ENCODE data around the gene CDH23. TPM values are rescaled to one million over a fixed set of nuclear protein-coding genes. Genes with fewer than 3 reads are reported as not detected.

The CDH23 gene
- total and polyA plus RNA-seq, 2 experiments from 2014 or later: 0.30 to 1.5 TPM

DNA sequence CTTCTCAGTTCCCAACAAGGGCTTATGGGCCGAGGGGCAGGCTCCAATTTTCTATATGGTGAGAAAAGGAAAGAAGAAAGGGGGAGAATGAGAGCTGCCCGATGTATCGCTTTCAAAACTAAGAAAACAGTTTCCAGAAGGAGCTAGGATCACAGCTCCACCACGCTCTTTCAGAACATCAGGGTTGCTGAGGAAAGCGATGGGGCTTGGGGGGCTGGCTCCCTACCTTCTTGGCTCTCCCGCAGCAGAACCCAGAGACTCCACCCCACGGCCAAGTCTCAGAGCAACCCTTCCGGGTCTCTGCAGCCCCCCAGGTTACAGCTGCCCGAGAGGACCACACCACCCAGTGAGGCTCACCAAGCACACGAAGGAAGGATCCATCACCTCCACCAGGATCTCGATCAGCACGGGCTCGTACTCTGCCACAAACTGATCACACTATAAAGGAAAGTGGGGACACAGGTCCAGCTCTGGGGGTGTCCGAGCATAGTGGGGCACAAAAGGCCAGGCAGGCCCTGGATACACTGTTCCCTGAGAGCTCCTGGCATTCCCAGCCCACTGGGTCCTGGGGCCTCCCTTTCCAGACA is 422.0 kb downstream of the CDH23 start:
- no peaks in the 10 kb centered on the region for H3K27me3 ChIP-seq
- no peaks in the 10 kb centered on the region for H3K36me3 ChIP-seq (replicated peaks; ENCODE audit: insufficient read depth, low read depth)

DNA sequence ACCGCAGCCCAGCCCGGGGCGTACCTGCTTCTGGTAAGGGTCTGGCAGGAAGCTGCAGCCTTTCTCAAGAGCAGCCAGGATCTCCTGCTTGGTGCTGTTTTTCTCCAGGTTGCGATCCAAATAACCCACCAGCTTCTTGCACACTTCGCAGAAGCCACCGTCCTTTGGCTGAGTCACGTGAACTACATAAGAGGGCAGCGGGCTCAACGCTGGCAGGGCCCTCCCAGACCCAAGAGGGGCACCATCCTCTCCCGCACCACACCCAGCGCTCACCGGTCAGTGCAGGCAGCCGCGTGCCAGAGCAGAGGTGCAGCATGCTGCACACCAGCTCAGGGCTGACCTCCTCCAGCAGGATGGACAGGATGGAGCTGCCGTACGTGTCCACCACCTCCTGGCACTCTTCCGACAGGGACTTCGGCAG is 422.7 kb downstream of the CDH23 start:
- TF ChIP-seq EZH2phosphoT487 (IDR thresholded peaks at IDR 0.05; ENCODE audit: low read depth, severe bottlenecking, unreplicated experiment): no peak
- H3K79me2 ChIP-seq: no peaks in the 10 kb centered on the region
- no peaks in the 10 kb centered on the region for H3K36me3 ChIP-seq (replicated peaks; ENCODE audit: insufficient read depth, low read depth)
- no peak overlapping the region for H2AFZ ChIP-seq
- H3K9me3 ChIP-seq (ENCODE audit: low read depth): no peaks in the 10 kb centered on the region
- no peaks in the 10 kb centered on the region for H4K20me1 ChIP-seq (ENCODE audit: insufficient read depth, poor library complexity, severe bottlenecking)
- no peak for DNase-seq (ENCODE audit: low spot score)
- no peak overlapping the region for H3K4me2 ChIP-seq
- H3K4me1 ChIP-seq (ENCODE audit: insufficient read depth): no peaks in the 10 kb centered on the region
- H3K4me3 ChIP-seq: no peak overlapping the region
- no peaks in the 10 kb centered on the region for H3K27me3 ChIP-seq
- no peaks in the 10 kb centered on the region for H3K9me2 ChIP-seq (replicated peaks; ENCODE audit: insufficient read depth)
- no peak overlapping the region for H3K27ac ChIP-seq
- 96% methylated on average over 18 of the region's 18 CpGs for WGBS (ENCODE audit: low lambda C conversion rate, missing lambda C conversion rate)

More for the DNA sequence above, 422.0 kb downstream of the CDH23 start:
- no peaks in the 10 kb centered on the region for H3K9me2 ChIP-seq (replicated peaks; ENCODE audit: insufficient read depth)
- no peak overlapping the region for H3K4me3 ChIP-seq
- no peaks in the 10 kb centered on the region for H3K9me3 ChIP-seq (ENCODE audit: low read depth)
- no peak for DNase-seq (ENCODE audit: low spot score)
- no peak overlapping the region for H2AFZ ChIP-seq
- TF ChIP-seq, protein P1, sequence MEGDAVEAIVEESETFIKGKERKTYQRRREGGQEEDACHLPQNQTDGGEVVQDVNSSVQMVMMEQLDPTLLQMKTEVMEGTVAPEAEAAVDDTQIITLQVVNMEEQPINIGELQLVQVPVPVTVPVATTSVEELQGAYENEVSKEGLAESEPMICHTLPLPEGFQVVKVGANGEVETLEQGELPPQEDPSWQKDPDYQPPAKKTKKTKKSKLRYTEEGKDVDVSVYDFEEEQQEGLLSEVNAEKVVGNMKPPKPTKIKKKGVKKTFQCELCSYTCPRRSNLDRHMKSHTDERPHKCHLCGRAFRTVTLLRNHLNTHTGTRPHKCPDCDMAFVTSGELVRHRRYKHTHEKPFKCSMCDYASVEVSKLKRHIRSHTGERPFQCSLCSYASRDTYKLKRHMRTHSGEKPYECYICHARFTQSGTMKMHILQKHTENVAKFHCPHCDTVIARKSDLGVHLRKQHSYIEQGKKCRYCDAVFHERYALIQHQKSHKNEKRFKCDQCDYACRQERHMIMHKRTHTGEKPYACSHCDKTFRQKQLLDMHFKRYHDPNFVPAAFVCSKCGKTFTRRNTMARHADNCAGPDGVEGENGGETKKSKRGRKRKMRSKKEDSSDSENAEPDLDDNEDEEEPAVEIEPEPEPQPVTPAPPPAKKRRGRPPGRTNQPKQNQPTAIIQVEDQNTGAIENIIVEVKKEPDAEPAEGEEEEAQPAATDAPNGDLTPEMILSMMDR (IDR thresholded peaks at IDR 0.05; ENCODE audit: poor library complexity): no peak
- TF ChIP-seq EZH2phosphoT487 (IDR thresholded peaks at IDR 0.05; ENCODE audit: low read depth, severe bottlenecking, unreplicated experiment) (no peak), EZH2 (IDR thresholded peaks at IDR 0.05; ENCODE audit: borderline replicate concordance) (no peak)
- no peaks in the 10 kb centered on the region for H4K20me1 ChIP-seq (ENCODE audit: insufficient read depth, poor library complexity, severe bottlenecking)
- WGBS (ENCODE audit: low lambda C conversion rate, missing lambda C conversion rate): 96% methylated on average over 14 of the region's 14 CpGs
- no peaks in the 10 kb centered on the region for H3K4me1 ChIP-seq (ENCODE audit: insufficient read depth)
- no peaks in the 10 kb centered on the region for H3K79me2 ChIP-seq
- no peak overlapping the region for H3K4me2 ChIP-seq
- no peak overlapping the region for H3K27ac ChIP-seq

DNA sequence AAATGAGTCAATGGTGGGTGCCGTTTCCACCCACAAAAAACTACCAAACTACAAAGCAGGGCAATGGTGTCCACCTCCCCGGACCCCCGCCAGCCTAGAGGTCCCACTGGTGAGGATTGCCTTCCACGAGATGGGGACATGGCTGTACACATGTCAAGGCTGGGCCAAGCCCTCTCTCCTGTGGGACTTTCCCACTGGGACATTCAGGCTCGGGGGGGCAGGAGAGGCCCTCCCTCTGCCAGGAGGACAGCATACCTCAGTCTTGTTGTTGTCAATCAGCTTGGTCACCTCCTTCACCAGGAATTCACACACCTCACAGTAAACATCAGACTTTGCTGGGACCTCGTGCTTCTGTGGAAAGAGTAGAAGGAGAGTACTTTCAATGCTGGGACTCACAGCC is 423.3 kb downstream of the CDH23 start:
- no peak overlapping the region for H2AFZ ChIP-seq
- no peaks in the 10 kb centered on the region for H3K79me2 ChIP-seq
- H3K4me3 ChIP-seq: no peak overlapping the region
- no peaks in the 10 kb centered on the region for H3K9me3 ChIP-seq (ENCODE audit: low read depth)
- no peak overlapping the region for H3K27ac ChIP-seq
- no peak for DNase-seq (ENCODE audit: low spot score)
- TF ChIP-seq EZH2 (IDR thresholded peaks at IDR 0.05; ENCODE audit: borderline replicate concordance): no peak
- TF ChIP-seq EZH2phosphoT487 (IDR thresholded peaks at IDR 0.05; ENCODE audit: low read depth, severe bottlenecking, unreplicated experiment): no peak
- TF ChIP-seq, protein P1 (IDR thresholded peaks at IDR 0.05; ENCODE audit: poor library complexity): no peak
- H4K20me1 ChIP-seq (ENCODE audit: insufficient read depth, poor library complexity, severe bottlenecking): no peaks in the 10 kb centered on the region
- no peak overlapping the region for H3K4me2 ChIP-seq
- H3K4me1 ChIP-seq (ENCODE audit: insufficient read depth): no peaks in the 10 kb centered on the region
- WGBS (ENCODE audit: low lambda C conversion rate, missing lambda C conversion rate): 90% methylated on average over 6 of the region's 6 CpGs
- no peaks in the 10 kb centered on the region for H3K36me3 ChIP-seq (replicated peaks; ENCODE audit: insufficient read depth, low read depth)
- H3K27me3 ChIP-seq: no peaks in the 10 kb centered on the region
- no peaks in the 10 kb centered on the region for H3K9me2 ChIP-seq (replicated peaks; ENCODE audit: insufficient read depth)

DNA sequence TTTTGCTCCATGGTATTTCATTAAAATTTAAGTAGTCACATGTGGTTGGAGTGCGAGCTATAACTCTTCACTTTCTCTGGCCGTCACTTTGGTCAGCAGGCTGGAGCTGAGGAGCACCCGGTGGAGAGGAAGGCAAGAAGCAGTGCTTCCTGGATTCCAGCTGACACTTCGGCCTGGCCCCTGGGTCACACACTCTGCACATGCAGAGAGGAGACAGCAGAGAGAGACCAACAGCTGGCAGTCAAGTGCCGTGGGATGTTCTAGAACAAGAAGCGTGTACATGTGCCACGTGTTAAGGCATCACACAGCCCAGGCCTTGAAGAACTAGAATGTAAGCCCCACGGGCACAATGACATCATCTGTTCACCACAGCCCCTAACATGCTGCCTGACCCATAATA is 424.2 kb downstream of the CDH23 start:
- WGBS (ENCODE audit: low lambda C conversion rate, missing lambda C conversion rate): 94% methylated on average over 8 of the region's 8 CpGs
- Histone ChIP-seq H3K4me1 (ENCODE audit: insufficient read depth) (no peaks in the 10 kb centered on the region), H2AFZ (no peak overlapping the region), H3K4me2 (no peak overlapping the region), H3K4me3 (no peak overlapping the region), H3K36me3 (replicated peaks; ENCODE audit: insufficient read depth, low read depth) (no peaks in the 10 kb centered on the region), H4K20me1 (ENCODE audit: insufficient read depth, poor library complexity, severe bottlenecking) (no peaks in the 10 kb centered on the region), H3K9me3 (ENCODE audit: low read depth) (no peaks in the 10 kb centered on the region), H3K27ac (no peak overlapping the region), H3K9me2 (replicated peaks; ENCODE audit: insufficient read depth) (no peaks in the 10 kb centered on the region), H3K79me2 (no peaks in the 10 kb centered on the region), H3K27me3 (no peaks in the 10 kb centered on the region)
- TF ChIP-seq EZH2phosphoT487 (IDR thresholded peaks at IDR 0.05; ENCODE audit: low read depth, severe bottlenecking, unreplicated experiment): no peak
- TF ChIP-seq EZH2 (IDR thresholded peaks at IDR 0.05; ENCODE audit: borderline replicate concordance): no peak
- TF ChIP-seq, protein P1 (IDR thresholded peaks at IDR 0.05; ENCODE audit: poor library complexity): no peak
- no peak for DNase-seq (ENCODE audit: low spot score)
